Lower leg skin (tissue), 3 donors: ENCODE measurements around the gene S100Z.

Experiments used
- CTCF ChIP-seq, 3 donors: fragments of 450-650 bp; IDR thresholded peaks; one replicate each; pipeline ENCODE4 v1.5.1; 2016; ENCODE audit warnings: antibody characterized with exemption in 3 of 3, mild to moderate bottlenecking in 3 of 3, moderate library complexity in 2 of 3
- POLR2A ChIP-seq, 2 donors: fragments of 450-650 bp; IDR thresholded peaks; one replicate each; pipeline ENCODE4 v1.6.1; 2016 to 2017; ENCODE audit warnings: antibody characterized with exemption in 2 of 2, mild to moderate bottlenecking in 1 of 2, moderate library complexity in 1 of 2

GRCh38 chr5:76859591-76860247, 9.9 kb downstream of the S100Z start:
- TF ChIP-seq CTCF (IDR thresholded peaks at IDR 0.05) (no peak), POLR2A (IDR thresholded peaks at IDR 0.05) (no peak)
